NK-92 (cell line): ENCODE measurements around the gene TIAM1.

Experiments
- DNase-seq: peaks from one replicate; lab custom pipeline; 2025; ENCODE audit not compliant: unreplicated experiment; lab: John Stamatoyannopoulos, UW

TIAM1 gene

DNA sequence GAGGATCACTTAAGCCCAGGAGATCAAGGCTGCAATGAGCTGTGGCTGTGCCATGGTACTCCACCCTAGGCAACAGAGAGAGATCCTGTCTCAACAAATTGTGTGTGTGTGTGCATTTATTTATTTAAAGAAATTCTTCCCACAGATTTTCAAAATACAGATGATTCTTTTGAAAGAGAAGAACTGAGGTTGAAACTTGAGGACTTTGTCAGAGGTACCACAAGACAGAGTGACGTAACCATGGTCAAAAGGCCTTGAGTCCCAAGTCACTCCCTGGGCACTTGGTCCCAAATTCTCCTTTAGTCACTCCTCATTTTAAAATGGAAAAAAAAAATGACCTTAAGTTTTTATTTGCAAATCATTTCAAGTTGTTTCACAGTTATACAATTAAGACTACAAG lies 57.4 kb downstream of the TIAM1 start:
- no peak for DNase-seq

DNA sequence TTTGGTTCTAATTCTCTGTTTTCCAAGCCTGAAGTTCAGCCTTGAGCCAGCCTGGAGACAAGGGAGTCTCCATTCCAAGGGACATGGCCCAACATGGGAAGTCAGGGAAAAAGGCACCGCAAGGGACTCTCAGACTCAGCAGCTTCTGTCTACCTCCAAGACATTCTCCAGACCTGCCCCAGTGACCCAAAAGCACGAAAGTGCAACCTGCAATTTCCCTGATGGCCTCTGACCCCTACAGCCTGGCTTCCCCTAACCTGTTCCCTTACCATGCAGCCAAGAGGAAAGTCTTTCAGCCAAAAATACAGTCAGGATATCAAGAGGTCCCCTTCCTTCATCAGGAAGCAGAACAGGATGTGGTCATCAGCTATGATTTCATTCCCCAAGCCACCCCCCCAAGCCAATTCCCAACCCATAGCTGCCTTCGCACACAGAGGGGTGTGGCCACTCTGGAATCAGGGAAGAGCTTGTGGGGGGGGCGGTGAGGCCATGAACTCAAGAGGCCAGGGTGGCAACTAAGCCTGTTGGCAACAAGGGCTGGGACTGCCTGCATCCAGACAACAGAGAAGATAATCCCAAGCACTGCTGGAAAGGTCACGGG lies 59.2 kb downstream of the TIAM1 start:
- no peak for DNase-seq

DNA sequence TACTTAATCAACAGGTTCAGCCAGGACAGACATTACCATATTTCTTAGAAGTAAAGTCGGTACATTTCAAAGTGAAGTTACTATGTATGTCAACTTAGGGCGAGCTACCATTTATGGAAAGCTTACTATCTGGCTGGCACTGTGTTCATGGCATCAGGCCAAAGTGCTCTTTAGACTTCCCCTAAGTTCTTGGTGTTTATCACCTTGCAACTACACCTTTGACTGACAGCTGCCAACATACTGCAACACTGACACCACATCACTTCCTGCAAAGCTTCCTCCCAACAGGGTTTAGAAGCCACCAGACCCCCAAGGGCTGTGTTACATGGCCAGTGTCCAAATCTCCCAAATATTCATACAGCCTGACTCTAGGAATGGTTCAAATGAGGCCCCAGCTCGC lies 61.0 kb downstream of the TIAM1 start:
- no peak for DNase-seq

DNA sequence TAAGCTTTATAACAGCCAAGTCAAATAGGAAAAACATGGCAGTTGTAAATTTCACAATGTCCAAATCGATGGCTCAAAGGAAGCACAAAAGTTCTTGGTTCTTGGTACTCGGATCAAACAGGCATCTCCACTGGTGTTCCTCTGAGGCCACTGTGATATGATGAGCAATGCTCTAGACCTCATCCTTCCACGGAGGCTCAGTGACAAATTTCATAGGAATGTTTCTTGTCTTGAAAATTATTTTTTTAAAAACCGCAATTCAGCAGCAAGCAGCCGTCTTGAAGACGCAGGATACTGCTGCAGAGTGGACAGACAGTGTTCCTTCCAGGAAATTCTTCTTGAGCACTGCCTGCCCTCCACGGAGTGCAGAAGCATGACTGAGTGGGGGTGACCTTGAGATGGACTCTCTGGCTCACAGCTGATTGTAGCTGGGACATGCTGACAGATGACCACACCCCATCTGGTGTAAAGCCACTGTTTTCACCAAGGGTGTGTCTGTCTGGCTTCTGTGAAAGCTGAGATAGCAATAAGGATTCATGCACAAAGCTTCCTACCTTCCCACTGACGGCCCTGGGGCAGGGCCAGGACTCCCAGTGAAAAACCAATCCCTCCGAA lies 61.9 kb downstream of the TIAM1 start:
- DNase-seq = no peak

DNA sequence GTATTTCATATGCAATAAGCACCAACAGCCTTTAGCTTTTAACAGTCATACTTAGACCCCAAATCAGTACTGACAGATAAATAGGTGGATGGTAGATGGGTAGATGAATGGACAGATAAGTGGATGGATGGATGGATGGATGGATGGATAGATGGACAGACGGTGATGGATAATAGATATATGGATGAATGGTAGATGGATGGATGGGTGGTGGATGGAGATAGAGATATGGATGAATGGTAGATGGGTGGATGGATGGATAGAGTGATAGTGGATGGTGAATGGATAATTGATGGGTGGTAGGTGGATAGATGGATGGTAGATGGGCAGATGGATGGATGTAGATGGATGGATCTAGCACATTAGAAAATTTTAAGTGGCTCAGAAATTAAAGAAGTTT lies 62.5 kb downstream of the TIAM1 start:
- DNase-seq = no peak

DNA sequence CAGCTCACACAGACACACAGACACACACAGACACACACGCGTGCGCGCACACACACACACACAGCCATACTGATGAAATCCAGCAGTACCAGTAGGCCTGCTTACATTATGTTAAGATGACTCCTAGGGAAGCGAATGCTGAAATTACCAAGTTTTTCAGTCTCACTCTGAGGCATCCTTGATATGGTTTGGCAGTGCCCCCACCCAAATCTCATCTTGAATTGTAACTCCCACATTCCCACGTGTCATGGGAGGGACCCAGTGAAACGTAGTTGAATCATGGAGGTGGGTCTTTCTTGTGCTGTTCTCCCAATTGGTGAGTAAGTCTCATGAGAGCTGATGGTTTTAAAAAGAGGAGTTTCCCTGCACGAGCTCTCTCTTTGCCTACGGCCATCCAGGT lies 64.1 kb downstream of the TIAM1 start:
- DNase-seq = no peak

DNA sequence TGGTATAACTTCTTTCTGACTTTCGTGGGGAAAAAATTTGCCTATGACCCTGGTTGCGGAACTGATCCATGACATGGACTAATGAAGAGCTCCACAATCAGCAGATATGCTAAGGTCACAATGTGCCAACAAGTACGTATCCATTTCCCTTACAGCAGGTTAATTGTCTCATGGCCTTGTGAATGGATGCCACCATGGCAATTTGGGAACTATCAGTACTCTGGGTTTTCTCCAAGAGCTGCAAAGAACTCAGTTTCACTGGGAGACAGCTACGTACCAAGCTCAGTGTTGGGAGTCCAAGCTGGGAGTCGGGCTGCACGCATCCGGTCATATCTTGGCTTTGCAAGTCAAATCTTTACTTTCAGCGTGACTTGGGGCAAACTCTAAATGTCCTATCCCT lies 64.8 kb downstream of the TIAM1 start:
- DNase-seq = no peak

DNA sequence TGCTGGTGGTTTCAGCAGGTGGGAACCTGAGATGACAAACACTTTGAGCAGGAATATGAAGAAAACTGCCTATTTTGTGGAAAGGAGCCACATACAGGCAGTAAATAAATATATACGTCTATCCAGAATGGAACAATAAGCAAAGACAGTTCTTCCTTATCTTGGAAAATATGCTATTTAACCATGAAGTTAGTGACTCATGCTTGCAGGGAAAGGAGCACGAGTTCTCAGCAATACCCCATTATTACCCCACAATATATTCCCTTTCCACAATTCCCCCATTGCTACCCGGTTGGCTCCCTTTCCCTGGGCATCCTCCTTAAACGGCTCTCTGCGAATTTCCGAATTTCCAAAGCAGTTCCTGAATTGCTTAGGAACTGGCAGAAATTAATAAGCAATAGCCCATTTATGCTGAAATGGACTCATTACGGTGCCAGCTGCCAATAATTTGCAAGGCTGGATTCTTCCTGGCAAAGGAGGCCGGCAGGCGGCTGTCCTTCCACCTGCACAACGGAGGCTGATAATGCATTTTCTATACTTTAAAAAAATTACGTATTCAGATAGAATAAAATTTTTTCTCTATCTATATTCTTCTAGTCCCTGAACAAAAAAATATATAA lies 65.4 kb downstream of the TIAM1 start:
- DNase-seq = no peak

DNA sequence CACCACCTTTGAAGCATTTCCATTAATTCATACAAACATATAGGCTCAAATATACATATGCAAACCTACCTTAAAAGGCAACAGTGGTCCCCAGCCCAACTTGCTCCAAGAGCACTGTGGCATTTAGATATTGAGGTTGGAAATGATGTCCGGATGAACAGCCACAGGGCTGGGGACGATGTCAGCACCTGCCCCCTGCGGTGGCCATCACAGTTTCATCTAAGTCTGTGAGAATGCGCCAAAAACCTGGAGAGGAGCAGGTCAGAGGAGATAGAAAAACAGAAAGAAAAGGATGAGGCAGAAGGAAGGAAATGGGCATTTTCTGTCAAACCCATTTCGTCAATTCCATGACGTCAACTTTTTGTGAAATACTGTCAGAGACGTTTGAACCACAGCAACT lies 67.4 kb downstream of the TIAM1 start:
- DNase-seq = no peak

DNA sequence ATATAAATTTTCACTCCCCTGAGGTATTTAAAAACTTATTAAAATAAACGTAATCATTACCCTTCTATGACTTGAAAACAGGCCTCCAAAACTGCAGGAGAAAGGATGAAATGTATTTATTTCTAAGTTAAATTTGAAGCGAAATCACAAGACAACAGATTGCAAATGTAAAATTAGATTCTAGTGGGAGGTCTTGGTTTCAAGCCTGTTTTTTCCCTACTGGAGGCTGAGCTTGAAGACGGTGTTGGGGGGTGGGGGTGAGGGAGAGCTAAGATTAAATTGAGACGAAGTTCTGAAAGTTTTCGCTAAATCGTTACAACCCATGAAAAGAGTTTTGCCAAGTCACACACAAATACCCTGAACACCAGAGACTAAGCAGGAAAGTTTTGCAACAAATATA lies 68.2 kb downstream of the TIAM1 start:
- no peak for DNase-seq

DNA sequence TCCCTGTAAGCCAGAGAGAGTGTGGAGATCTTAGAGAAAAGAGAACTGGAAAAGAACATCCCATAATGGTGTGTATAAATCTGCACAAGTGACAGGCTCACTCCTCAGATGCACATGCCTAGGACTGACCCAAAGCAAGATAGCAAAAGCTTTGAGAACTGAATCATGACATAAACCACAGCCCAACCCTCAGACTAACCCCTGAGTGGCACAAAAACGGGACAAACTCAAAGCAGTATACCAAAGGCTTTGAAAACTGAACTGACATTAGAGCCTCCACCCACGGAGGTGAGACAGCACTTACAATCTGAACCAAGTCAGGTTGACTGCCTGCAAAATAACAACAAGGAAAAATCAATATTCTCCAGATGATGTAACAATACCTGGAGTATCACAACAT lies 70.8 kb downstream of the TIAM1 start:
- no peak for DNase-seq

DNA sequence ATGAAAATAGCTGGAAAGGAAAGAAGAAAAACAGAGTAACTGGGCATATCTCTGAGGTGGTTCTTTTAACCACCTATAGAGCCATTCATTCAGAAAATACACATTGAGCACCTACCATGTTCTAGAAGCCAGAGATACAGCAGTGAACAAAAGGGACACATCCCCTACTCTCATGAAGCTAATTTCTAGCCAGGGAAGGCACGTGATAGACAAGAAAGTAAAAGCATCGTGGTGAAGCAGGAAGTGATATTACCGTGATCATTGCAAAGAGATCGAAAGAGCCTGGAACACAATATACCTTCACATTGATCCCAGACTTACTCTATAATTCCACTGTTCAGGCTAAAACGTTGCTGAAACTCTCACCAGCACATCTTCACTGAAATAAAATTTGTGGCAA lies 76.0 kb downstream of the TIAM1 start:
- no peak for DNase-seq

DNA sequence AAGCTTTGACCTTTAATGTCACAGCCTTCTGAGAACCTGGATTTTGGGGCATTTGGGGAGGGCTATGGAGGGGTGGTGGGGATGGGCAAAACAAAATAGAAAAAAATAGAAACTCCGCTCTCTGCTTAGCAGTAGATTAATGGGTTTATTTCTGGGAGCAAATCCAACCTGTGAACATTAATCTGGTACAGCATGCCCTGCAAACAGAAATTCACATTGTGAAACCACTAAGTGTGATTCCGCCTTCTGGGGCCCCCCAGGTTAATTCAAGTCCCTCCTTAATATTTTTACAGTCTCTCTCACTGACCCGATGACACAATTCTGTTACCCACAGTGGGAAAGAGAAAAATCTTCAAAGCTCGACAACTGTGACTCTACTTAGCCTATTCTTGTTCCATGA lies 76.4 kb downstream of the TIAM1 start:
- DNase-seq = no peak

DNA sequence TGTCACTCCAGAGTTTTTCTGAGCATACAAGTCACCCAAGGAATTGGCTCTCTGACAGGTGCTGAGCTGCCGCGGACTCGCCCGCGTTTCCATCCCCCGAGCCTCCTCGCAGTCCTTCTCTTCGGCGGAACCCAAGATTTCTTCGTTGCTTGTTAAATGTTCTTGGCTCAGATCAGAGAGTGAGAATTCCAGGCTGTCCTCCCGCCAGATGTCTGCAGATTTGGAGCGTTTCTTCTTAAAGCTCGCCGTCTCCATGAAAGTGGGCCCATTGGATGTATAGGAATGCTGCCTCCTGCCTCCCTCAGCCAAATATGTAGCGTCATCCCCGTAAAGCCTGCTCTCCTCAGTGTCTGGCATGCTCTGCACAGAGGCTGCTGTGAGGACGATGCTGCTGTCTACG lies 77.8 kb downstream of the TIAM1 start:
- no peak for DNase-seq

DNA sequence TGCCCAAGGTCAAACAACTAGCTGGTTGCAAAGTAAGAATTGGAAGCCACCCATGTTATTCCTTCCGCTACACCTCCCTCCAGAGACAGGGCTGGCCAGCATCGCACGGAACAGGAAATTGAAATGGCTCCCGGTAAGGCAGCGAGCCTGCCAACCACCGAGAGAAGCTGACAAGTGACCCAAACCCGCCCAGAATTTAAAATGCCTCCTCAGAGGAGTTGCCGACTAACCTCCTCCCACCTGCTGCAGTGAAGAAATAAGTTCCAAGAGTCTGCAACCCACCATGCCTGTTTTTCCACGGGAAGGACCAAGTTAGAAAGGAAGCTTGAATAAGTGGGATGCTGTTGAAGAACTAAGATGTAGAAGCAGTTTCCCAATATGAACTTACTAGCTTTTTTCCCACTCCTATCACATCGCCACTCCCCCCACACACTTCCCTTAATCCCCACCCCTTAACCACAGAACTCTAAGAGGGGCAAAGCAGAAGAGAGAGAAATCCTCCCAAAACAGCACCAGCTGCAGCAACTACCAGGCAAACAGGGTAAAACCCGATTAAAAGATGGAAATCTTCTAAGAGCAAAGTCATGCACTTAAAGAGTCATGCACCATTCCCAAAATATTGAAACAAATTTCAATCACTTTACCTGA lies 78.6 kb downstream of the TIAM1 start:
- no peak for DNase-seq

DNA sequence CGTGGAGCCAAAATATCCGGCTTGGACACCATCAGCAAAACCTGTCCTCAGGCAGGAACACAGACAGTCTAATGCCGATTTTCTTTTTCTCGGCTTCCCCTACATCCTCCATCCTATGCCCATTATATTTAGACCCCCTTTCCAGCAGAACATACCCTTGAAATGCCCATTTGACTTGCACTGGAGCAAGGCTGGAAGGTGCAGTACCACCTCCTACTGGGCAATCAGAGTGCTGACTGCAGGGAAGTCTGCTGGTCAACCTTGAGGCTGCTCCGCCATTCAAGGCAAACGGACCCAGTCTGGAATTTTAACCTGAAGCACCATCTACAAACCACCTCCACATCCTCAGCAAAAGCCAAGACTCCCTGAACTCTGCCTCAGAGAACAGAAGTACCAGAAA lies 79.5 kb downstream of the TIAM1 start:
- no peak for DNase-seq

DNA sequence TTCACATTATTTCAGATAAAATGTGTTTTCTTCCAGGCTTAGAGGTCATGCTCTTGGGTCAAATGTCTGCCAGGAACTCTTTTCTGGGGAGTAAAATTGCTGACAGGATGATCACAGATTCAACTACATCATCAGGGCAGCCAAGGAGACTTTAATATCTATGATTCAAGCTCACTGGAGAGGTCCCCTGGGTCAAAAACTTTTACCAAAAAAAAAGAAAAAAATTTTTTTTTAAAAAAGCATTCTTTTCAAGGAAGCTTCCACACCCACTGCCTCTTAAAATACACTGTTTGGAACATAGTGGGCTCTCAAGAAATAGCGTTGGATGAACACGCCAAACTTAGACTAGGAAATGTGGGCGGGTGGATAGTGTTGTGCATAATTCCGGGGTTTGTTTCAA lies 81.3 kb downstream of the TIAM1 start:
- no peak for DNase-seq

DNA sequence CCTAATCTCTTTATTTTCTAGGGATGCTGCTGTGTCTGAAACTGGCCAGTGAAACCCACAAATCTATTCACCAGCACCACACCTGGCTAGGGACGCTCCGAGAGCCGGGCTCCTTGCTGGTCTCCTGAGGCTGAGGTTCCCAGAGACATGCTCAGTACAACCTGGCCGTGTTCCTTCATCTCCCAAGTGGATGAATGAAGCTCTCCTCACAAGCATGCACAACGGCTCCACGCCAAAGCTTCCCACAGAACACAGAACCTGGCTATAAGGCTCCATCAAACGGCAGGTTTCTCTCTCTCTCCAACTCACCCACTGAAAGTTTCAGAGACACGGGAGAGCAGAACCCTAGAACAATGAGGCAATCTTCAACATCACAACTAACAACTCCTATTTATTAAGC lies 82.3 kb downstream of the TIAM1 start:
- DNase-seq = no peak

DNA sequence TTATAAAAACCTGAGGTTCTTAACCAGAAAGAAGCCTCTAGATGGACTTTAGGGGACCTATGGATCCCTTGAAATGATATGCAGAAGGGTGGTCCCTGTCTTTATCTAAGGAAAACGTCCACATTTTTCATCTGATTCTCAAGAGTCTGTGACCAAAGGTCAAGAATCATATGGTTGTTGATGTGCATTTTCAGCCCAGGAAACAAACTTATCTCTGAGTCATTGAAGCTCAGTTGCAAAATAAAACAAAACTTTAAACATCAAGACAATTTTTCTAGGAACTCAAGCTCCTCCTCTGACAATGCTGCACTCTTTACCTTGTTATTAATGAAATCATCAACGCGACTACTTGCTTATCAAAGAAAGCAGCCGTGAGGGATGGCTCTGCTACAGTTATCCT lies 83.3 kb downstream of the TIAM1 start:
- DNase-seq = no peak

DNA sequence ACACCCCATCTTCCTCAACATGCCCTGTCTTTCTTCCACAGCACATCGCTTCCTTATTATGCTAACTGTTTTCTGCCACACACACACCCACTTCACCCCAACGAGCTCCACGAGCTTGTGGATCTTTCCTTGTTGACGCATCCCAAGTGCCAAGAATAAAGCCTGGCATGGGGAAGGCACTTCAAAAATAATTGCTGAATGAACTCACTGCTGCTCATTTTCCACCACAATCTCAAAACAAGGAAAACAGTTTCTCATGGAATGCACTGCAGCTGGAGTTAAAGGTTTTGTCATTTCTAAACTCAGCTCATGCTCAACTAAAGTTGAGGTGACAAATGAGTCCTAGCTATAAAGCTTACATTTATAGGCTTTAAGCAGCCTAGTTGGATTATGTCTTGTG lies 86.0 kb downstream of the TIAM1 start:
- no peak for DNase-seq

DNA sequence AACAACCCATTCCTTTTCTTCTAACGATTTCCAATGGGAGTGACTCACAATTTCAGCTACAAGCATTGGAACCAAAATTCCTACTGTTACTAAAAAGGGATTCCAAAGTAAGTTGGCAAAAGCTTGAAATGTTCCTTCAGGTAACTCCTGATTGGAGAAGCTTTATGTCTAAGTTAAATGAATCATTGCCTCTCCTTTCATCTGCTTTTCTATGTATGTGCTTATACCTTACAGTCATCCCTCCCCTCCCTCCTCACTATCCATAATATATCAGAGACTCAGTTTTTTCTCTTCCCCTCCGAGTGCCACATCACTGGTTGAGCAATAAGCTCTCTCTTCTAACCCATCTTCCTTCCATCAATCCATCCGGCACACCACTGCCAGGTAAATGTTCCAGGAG lies 86.8 kb downstream of the TIAM1 start:
- DNase-seq = no peak

DNA sequence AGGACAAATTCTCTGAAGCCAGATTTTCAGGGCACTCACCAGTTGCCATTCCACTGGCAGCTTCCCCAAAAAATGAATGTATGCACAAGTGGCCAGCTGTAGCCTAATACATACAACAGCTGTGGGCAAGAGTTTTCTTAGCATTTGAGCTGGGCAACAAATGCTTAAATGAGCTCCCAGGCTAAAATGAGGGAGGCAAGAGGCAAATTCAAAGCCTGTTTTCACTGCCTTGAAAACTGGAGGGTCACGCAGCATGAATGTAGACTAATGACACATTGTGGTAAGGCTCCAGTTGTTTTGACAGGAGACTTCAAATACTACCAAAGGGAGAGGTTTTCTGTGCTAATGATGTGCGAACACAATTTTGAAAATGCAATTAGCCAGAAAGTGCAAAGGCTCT lies 88.2 kb downstream of the TIAM1 start:
- DNase-seq = no peak

DNA sequence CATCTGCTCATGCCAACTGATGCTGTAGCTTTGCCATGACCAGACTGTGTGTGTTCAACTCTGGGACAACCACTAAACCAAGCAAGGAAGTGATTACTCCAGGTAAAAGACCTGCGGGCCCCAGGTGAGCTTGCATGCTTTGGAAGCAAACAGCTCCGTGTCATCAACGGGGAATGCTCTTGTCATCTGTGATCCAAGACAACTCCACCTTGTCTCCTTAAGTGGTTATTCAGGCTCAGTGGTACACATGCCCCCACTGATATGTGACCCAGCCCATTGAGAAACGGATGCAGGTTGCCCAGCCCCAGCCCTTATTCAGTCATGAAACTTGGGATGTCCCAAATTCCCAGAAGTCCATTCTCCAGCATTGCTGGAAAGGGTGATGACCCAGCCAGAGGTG lies 89.0 kb downstream of the TIAM1 start:
- DNase-seq = no peak
